ENCODE data around the gene CEND1.

GRCh38 chr11:747158-748006, 42.5 kb downstream of the CEND1 start, which contains the start of gene TALDO1:
- TF ChIP-seq CTCF (conservative IDR thresholded peaks at IDR 0.05; ENCODE audit: low read length) = peak; percentile 28; the same call in 1 of the 2 replicates
- no peak for TF ChIP-seq EZH2phosphoT487 (IDR thresholded peaks at IDR 0.05; ENCODE audit: borderline replicate concordance)

All from Loucy (cell line).